ENCODE measurements around the gene IGDCC3.
A peak's percentile ranks its signal among the peaks of the same experiment; 100 is the strongest.

Gene IGDCC3

DNA sequence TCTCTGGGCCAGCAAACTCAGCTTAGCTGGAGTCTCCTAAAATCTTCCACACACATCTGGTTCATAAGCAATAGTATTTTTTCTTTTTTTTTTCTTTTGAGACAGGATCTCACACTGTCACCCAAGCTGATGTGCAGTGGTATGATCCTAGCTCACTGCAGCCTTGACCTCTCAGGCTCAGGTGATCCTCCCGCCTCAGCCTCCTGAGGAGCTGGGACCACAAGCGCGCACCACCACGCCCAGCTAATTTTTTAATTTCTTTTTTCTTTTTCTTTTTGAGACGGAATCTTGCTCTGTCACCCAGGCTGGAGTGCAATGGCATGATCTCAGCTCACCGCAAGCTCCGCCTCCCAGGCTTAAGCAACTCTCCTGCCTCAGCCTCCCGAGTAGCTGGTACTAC is 39.0 kb downstream of the IGDCC3 start:
- DNase-seq: no peak

DNA sequence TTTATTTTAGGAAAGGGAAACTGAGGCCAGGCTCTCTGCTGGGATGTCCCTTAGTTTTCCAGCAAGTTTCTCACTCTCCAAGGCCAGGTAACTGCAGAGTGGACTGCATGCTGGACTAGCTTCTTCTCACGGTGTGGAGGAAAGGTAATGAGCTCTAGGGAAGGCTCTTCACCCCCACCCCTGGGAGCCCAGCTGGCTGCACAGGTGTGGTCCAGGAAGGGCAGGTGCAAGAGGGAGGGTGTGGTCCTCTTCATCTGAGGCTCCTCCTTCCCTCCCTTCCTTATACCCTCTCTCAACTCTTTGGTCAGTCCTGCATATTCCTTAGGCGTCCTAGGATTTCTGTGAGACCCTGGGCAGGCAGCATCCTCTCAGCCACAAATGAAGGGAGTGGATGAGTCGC is 39.4 kb downstream of the IGDCC3 start:
- DNase-seq: peak; percentile 46 to 70 (median 68)

DNA sequence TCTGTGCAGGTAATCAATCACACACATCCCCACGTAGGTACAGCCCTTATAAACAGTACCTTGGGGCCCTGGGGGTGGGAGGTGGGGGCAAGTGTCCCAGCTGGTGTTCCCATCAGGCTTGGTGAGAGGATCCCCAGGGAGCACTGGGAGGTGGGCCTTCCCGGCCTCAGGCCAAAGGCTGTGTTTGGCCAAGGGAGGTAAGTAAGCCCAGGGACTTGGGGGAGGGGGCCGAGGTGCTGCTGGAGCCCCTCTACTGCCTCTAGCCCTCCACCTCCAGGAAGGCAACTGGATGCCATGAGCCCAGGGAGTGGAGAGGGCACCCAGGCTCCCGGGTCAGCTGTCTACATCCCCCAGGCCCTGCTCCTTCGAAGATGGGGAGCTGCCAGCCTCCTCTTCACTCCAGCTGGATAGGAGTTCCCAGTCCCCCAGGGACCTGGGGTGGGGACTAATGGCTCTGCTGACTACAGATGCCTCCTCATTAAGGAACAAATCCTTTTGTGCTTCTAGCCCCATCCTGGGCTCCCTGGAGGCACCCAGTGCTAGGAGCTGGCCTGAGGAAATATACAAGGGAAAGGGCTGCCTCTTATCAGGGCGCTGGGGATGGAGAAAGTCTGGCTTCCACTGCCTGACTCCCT is 40.2 kb downstream of the IGDCC3 start:
- peak; percentile 56 to 67 (median 60) for DNase-seq

DNA sequence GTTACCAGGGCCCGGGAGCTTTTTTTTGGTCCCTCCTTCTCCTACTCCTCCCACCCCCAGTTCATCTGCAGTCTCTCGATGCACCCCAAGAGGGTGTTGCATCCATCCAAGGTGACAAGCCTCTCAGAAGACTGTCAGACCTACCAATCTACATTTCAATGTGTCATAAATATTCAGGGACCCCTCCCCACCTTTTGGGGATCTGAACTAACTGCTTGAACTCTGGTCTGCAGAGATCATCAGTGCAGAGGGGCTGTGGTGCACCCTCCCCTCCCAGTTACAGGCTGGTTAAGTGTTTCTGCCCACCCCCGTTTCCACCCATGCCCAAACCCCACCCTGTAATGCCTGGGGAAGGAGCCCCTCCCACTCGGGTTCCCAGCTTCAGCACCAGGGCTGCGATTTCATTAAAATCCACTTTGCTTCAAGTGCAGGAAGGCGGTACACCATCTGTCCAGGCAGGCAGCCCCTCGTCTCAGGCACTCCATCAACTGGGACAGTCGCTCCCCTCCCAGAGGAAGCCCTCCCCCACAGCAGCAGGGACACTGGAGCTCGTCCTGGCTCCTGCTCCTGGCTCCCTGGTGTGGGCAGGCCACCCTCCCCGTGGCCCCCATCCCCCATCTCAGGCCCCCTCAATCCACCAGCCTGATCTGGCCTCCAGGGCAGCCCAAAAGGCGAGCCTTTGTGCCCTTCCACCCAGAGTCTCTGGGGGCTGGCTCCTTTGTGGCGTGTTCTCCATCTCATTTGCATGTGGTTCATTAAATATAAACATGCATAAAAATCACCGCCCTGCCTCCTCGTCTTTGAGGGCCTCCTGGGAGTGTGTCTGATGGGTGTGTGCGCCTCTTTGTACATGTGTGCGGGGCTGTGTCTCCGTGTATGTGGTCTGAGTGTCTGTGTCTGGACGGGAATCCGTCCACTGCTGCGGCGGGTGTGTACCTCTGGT is 41.0 kb downstream of the IGDCC3 start:
- peak; percentile 34 to 69 (median 62) for DNase-seq

DNA sequence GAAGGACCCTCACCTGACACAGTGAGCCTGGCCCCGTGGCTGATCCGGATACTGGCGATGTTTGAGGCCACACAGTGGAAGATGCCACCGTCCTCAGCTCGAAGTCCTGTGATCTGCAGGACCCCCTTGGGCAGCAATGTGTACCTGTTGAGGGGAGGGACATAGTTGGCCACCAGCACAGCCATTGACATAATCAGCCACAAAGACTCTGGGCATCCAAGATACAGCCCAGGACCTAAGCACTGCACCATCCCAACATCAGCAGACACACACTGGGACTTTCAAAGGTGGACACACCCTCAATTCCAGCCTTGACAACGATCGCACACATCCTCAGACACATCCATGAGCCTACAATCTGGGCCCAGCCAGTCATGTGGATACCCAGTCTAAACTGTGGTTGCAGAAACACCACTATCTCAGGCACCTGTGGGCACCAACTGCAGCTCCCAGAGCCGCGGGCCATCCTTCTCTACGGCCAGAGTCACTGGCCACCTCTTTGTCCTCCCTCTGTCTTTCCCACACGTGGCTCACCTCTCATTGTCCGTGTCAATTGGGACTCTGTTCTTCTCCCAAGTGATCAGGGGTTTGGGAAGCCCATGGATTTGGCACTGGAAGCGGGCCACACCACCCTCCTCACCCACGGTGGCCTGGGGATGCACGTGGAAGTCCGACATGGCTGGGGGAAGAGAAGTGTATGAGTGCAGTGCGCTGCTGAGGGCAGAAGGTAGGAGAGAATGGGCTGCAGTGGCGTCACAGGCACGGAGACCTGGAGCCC is 42.3 kb downstream of the IGDCC3 start:
- DNase-seq: no peak

DNA sequence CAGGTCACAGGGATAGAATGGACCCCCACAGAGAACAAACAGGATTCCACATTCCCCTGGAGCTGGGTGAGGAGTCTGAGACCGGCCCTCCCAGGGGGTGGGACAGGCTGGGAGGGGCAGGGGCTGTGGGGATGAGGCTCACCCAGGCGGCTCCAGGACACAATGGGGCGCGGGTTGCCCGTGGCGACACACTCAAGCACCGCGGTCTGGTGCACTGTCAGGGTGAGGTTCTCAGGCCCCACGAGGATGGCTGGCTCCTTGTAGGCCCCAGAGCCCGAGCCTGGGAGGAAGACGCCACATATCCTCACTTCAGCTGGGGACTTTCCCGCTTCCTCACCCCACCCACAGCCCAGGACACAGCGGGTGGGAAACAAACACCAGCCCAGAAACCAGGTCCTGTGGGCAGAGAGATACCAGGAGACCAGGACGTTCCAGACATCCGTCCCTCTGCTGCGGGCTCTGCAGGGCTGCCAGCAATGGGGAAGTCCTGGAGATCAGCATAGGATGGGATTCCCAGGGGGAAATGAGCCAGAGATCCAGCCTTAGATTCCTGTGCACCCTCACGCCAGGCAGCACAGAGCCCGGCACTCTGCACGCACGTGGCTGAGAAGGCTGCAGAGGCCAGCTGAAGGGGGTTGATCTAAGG is 43.1 kb downstream of the IGDCC3 start:
- peak; percentile 18 to 59 (median 40) for DNase-seq

DNA sequence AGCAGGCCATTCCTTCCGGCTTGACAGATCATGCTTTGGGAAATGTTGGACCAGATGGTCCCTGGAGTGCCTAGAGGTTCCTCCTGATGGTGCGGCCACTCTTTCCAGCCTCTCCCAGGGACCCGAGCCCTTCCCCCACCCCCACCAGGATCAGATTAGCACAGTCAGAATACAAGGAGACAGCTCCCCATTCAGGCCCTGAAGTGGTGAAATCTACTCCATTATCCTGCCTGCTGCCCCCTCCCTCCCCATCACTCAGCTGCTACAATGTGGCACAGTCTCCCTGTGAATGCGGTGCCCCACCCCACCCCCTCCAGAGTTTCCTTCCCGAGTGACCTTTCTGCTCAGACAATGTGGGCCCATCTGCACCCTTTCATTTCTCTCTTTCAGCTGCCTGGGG is 43.9 kb downstream of the IGDCC3 start:
- no peak for DNase-seq

DNA sequence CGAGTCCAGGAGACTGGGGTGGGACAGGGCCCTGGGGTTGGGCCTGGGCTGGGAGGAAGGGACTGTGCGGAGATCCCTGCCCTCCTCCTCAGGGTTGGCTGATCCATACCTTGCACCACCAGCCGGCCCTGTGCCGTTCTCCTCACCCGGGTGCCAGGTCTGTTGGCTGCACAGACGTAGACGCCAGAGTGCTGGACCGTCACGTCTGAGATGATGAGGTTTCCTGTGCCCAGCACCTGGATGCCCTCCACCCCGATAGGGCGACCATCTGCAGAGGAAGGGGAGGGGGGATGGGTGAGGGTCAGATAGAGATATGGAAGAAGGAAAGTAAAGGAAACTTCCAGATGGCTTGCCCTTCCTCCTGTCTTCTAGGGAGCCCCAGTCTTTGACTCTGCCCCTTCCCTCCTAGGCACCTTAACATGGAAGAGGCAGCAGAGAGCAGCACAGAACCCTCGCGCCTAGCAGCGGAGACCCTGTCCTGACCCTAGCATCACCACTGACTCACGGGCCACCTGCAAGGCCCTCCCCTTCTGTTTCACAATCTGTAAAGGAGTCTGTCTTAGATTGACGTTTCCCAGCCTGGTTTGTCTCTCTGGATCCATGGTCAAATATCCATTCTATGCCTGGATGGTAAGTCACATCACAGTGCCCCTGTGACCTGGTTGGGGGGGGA is 44.5 kb downstream of the IGDCC3 start:
- no peak for DNase-seq

DNA sequence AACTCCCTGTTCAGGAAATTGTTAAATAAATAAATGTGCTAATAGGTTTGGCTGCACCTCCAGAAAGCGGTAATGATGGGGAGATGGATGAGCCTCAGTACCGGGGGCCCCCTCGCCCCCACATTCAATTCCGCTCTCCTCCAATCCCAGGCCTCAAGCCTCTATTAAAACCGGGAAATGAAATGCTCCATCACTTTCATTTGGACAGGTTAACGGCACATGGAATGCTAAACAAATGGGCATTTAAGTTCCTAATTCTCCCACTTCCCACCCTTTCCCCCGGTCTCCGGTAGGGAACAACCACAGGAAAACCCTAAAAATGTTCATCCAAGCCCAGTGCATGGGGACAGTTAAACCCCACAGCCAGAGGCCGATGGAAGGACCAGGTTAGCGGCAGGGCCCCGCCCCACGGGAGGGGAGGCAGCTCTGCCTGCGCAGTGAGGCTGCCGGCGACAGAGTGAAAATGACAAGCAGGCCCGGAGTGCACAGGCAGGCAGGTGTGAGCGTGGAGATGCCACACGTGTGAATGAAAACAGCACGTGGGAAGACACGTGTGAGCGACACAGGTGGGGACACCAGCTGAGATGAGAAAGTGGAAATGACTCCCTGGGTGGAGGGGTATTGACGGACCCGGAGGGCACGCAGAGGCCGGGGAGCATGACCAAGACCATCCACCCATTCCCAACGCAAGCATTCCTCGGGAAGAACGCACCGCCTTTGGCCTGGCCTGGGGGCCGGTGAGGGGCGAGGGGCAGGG is 45.2 kb downstream of the IGDCC3 start:
- DNase-seq: peak in 2 of 3 experiments; percentile 48 to 60

DNA sequence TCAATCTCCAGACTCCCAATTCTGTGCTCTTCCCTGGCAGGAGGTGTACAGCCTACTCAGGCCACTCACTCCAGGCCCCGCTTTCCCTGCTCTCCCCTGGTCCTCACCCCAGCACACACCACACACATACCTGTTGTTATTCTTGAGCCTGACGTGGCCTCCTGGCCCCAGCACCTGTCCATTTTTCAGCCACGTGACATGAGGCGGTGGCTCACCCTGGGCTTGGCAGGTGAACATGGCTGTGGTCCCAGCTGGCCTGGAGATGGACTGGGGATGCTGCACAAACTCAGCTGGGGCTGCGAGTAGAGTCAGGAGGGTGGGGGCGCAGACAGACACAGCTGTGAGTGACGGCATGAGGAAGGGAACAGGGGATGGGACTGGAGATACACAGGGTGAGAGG is 46.0 kb downstream of the IGDCC3 start:
- peak in 2 of 3 experiments; percentile 37 to 55 for DNase-seq

DNA sequence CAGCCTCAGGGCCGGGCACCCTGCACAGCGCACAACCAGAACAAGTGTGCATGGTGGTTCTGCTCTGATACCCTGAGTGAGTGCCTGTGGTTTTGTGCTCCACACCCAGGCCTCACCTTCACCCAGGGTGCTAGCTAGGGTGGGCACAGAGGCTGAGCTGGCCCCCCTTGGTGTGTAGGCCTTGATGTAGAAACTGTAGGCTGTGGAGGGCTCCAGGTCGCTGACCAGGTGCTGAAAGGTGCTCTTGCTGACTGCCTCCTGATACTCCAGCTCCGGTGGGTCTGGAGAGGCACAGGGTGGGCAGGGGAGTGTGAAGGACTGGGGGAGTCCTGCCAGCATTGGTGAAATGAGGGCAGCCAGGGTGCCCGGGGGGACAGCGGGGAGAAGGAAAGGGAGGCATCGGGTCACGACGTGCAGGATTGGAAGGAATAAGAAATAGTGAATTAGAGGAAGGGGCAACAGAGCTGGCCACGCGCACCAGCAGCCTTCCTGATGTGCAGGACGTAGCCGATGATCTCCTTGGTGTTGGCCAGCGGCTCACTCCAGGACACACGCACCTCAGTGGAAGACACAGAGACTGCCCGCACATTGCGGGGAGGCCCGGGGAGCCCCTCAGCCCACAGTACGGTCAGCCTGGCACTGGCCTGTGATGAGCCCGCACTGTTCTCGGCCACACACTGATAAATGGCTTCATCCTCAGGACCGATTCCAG is 46.7 kb downstream of the IGDCC3 start:
- DNase-seq: no peak

DNA sequence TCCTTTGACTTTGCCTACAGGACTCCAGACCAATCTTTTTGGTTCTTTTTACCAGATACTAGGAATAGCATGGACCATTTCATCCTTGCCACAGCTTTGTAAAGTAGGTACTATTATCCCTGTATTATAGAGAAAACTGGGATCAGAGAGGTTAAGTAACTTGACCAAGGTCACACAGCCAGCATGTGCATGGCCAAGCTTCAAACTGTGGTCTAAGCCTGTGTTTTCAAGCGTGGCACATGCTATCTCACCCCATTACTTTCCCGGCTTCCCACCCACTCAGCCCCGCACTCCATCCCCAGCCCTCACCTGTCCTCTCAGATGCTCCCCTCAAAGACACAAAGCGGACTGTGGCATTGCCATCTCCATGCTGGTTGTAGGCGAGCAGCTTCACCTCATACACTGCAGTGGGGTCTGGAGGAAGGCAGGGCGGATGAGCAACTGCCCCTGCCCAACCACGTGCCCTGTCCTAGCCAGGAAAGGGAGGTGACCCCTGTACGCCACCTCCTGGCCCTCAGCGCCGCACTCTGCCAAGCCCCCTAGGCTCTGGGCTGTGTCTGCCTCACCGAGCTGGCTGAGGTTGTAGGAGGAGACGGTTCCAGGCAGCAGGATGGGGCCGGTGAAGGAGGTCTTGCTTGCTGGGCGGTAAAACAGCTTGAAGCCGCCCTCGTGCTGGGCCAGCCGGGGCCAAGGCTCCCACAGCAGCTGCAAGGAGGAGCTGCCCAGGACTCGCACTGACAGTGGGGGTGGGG is 47.6 kb downstream of the IGDCC3 start:
- DNase-seq: no peak

DNA sequence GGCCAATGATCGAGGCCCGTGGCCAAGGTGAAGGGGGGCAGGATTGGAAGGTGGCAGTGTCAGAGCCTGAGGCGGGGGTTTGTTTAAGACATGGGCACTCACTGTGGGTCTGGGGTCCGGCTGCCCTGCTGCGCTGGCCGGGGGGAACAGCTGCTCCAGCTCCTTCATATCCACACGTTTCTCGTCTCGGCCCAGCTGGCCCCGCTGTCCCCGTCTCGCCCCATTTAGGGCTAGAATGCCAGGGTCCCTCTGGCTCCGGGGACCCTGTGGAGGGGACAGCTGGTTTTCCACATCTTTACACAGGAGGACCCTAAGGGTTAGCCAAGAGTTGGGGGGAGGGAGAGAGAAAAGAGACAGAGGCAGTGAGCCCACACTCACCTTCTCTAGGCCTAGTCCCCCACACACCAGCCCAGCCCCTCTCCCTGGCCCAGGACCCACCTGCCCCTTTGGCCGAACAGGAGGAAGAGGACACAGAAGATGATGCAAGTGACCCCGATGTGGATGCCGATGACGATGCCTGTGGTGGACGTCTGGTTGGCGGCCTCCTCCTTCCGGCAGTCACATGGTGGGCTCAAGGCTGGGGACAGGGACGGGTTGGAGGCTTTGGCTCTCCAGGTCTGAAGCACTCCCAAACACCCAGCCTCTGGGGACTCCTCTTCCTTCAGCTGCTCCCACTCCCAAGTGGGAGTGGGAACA is 48.4 kb downstream of the IGDCC3 start:
- no peak for DNase-seq

DNA sequence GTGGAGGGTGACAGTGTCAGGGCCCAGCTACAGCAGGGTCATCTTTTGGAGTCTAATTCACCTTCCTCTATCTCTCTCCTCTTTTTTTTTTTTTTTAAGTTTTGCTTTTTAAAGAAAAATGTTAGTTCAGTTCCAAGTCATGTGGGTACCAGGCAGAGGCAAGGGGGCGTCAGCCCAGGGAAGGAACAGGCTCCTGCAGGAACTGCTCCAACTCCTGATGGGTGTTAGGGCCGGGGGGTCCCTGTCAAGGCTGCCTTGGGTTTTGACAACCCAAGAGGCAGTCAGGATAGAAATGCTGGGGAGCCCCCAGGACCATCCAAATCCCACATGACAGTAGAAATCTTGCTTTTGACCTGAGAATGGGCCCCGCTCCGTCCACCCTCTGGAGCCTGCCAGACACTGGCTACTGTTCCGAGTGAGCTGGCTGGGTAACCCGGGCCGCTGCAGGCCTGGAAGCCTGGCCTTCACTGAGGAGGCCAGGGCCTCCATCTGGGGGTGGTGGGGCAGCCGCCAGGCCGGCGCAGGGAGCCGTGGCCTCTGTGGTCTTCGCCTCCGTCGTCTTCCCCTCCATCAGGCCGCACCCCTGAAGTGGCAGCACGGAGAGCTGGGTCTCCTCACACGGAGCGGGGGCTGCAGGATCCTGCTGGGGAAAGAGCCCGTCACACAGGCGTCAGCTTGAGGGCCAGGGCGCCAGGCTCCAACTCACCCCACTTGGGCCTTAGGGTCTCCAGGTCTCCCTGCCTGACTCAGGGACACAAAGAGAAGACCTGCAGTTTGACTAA is 49.1 kb downstream of the IGDCC3 start:
- DNase-seq: no peak

DNA sequence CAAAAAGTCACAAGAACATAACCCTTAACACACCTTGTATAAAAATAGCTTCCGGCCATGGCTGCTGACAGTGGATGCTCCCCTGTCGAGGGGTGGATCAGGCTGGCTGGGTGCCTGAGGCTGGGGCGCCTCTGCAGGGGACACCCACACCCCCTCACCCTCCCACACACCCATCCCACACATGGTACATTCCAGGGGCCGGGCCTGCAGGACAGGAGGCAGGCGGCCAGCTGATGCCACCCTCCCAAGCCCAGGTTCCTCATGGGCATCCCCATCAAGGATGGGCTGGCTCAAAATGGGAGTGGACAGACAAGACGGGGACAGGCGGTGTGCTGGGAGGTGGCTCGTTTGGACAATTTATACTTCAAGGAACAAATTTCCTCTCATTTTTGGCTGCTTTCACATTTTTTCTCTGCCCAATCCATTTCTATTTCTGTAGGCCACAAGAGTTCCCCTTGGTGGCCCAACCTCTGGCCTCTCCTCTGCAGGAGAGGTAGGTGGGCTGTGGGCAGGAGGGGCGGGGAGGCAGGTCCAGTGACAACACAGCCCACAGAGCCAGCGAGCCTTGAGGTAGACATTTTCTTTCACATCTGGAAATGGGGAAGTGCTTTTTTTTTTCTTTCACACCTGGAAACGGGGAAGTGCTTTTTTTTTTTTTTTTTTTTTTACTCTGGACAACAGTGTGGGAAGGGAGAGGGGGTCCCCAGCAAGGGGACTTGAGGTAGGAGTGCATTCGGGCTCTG is 50.0 kb downstream of the IGDCC3 start:
- DNase-seq: no peak

DNA sequence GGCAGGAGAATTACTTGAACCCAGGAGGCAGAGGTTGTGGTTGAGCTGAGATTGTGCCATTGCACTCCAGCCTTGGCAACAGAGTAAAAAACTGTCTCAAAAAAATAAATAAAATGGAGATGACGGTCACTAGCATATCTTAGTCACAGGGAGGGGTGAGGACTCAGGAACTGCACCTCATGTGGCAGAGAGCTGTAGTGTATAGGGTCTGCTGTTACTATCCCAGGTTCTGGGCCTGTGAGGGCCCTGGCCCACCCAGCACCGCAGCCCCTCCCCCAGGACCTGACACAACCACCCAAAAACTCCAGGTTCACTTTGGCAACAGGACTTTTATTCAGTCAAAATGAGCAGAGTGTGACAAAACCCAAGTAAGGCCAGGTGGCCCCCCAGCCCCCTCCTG is 51.0 kb downstream of the IGDCC3 start:
- DNase-seq: no peak

DNA sequence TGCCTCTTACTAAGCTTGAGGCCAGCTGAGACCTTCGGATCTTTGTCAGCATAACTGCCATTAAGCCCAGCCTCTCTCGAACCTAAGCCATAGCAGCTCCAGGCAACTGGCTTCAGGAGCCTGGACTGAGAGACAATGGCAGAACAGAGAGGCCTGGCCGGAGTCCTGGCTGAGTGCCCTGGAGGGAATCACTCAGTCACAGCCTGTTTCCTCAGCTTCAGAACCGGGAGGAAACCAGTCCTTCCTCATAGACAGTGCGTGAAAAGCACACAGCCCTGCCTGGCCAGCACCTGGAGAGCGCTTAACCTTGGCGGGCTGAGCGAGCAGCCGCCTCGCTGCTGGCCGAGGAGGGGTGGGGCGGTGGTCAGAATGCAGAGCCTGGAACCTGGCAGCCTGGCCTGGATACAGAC is 51.7 kb downstream of the IGDCC3 start:
- peak in 2 of 3 experiments; percentile 40 to 47 for DNase-seq

DNA sequence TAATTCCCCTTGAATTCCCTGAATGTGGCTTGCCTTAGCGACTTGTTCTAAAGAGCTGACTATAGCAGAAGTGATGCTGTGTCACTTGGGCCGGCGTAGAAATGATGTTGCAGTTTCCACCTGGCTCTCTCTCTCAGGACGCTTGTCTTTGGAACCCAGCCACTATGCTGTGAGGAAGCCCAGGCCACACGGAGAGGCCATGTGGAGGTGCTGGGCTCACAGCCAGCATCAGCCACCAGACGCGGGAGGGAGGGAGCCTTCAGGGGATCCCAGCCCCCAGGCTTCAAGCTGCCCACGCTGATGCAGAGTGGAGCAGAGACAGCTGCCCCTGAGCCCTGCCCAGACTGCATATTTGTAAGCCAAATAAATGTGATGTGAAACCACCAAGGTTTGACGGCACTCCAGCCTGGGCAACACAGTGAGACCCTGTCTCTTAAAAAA is 54.7 kb downstream of the IGDCC3 start:
- DNase-seq: peak in 2 of 3 experiments; percentile 26 to 73
